ENCODE data around the gene CALD1. TPM values are rescaled to one million over a fixed set of nuclear protein-coding genes. Genes with fewer than 3 reads are reported as not detected.

Gene CALD1
- total RNA-seq, 3 donors from 2014 or later: 40.3 to 1,241 (median 134) TPM

DNA sequence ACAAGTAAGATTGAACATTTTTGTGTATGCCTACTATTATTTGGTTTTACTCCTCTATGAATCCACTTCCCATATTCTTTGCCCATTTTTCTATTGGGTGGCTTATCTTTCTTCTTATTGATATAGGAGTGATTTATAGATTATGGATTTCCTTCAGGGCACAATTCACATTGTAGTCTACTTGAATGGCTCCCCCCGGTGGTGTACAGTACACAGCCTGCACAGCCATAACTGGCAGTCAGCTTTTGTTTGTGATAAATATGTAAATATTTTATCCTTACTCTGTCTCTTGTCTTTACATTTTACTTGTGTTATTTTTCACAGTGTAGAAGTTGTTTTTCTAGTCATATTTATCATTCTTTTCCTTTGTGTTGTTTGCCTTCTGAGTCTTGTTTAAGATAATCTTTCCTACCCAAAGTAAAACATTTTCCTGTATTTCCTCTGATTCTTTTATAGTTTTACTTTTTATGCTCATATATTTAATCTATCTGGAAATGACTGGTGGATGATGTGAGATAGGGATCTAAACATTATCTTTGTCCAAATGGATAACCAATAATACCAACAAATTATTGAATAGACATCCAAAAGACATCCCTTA, 23.9 kb upstream of the CALD1 start:
- ATAC-seq (no peak), DNase-seq (peak in 1 of 3 donors; percentile 42)
- intact Hi-C loops (cut with DNase I, micrococcal nuclease): no loop called here
- H3K9me3 ChIP-seq: no peaks in the 10 kb centered on the region
- no peaks in the 10 kb centered on the region for H3K4me1 ChIP-seq (ENCODE audit: low read depth)
- TF ChIP-seq, protein P1, sequence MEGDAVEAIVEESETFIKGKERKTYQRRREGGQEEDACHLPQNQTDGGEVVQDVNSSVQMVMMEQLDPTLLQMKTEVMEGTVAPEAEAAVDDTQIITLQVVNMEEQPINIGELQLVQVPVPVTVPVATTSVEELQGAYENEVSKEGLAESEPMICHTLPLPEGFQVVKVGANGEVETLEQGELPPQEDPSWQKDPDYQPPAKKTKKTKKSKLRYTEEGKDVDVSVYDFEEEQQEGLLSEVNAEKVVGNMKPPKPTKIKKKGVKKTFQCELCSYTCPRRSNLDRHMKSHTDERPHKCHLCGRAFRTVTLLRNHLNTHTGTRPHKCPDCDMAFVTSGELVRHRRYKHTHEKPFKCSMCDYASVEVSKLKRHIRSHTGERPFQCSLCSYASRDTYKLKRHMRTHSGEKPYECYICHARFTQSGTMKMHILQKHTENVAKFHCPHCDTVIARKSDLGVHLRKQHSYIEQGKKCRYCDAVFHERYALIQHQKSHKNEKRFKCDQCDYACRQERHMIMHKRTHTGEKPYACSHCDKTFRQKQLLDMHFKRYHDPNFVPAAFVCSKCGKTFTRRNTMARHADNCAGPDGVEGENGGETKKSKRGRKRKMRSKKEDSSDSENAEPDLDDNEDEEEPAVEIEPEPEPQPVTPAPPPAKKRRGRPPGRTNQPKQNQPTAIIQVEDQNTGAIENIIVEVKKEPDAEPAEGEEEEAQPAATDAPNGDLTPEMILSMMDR (IDR thresholded peaks at IDR 0.05): no peak
- no peaks in the 10 kb centered on the region for H3K36me3 ChIP-seq (ENCODE audit: low read depth)
- H3K4me3 ChIP-seq: no peak overlapping the region

DNA sequence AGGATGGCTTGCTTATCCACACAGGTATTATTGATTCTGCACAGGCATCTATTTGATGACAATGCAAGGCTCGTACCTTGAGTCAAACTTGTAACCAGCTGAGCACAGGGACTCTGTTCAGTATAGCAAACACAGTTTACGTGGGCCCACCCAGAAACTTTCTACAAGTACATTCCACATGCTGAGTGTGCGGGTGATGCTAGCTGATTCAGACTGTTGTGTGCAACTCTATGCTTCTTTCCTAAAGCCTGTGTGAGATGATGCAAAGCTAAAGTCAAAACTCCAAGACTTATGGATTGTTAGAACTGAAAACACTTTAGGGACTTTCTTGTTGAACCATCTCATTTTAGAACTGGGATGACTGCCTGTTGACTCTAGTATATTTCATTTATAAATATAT, 21.5 kb upstream of the CALD1 start:
- Histone ChIP-seq H3K4me1 (ENCODE audit: low read depth) (no peaks in the 10 kb centered on the region), H3K36me3 (ENCODE audit: low read depth) (no peaks in the 10 kb centered on the region), H3K4me3 (no peak overlapping the region), H3K9me3 (no peaks in the 10 kb centered on the region)
- intact Hi-C loops (cut with DNase I, micrococcal nuclease): no loop called here
- TF ChIP-seq, protein P1 (IDR thresholded peaks at IDR 0.05): no peak
- DNase-seq: no peak
- no peak for ATAC-seq

DNA sequence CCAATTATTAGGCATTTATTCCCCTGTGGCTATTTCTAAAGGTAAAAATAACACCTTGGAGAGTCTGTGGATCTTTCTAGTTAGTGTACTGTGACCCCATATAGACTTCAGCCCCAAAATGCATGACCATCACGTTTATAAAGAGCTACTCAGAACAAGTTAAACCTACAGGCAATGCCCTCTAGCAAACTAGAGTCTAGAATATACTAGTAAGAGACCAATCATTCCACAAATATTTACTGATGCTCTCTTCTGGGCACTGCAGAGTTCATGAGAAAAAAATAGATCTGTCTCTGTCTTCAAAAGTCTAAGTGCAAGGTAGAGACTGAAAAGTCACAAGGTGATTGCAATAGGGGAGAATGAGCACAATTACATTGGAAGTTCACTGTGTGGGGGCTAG, 20.5 kb upstream of the CALD1 start:
- DNase-seq (no peak), ATAC-seq (no peak)
- H3K4me3 ChIP-seq: no peak overlapping the region
- no peaks in the 10 kb centered on the region for H3K4me1 ChIP-seq (ENCODE audit: low read depth)
- no peaks in the 10 kb centered on the region for H3K9me3 ChIP-seq
- H3K36me3 ChIP-seq (ENCODE audit: low read depth): no peaks in the 10 kb centered on the region
- TF ChIP-seq, protein P1 (IDR thresholded peaks at IDR 0.05): no peak
- intact Hi-C loops (cut with DNase I, micrococcal nuclease): no loop called here

DNA sequence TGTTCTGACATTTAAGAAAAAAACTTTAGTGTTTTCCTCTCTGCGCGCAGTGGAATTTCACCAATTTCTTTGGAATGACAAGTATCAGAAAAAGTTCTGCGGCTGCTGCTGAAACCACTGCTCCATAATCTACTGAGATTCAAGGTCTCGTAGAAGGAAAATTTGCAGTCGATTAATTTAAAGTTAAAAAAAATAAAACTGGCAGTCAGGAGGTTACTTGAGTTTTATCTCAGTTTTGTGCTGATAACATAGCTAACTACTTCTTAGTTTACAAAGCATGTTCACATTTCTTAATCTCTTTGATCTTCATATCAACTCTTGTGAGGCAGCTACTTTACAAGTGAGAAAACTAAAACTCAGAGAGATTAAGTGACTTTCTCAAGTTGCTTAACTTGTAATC, 18.2 kb upstream of the CALD1 start:
- intact Hi-C loops (cut with DNase I, micrococcal nuclease): no loop called here

DNA sequence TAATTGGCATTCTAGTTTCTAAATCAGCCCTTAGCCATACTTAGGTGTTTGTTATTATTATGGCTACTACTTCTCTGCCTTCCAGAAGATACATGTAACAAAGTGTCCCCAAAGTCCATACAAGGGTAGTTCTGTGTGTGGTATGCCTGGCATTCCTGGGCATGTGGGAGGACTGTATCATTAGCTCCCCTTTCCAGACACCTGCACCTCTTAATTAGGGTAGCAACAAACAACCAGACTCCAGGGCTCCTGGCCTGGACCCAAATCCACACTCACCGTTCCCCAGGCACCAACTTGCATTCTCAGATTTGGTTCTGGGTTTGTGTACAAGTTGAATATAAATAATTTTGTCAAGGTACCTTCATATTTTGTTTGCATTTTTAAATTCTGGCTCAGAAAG, 15.5 kb upstream of the CALD1 start:
- TF ChIP-seq, protein P1 (IDR thresholded peaks at IDR 0.05): no peak
- Histone ChIP-seq H3K4me1 (ENCODE audit: low read depth) (no peaks in the 10 kb centered on the region), H3K36me3 (ENCODE audit: low read depth) (no peaks in the 10 kb centered on the region), H3K9me3 (no peaks in the 10 kb centered on the region), H3K4me3 (no peak overlapping the region)
- no peak for ATAC-seq
- no peak for DNase-seq
- intact Hi-C loops (cut with DNase I, micrococcal nuclease): no loop called here

More for the DNA sequence above, 18.2 kb upstream of the CALD1 start:
- TF ChIP-seq, protein P1 (IDR thresholded peaks at IDR 0.05): no peak
- DNase-seq (no peak), ATAC-seq (no peak)
- Histone ChIP-seq H3K36me3 (ENCODE audit: low read depth) (no peaks in the 10 kb centered on the region), H3K4me3 (no peak overlapping the region), H3K9me3 (no peaks in the 10 kb centered on the region), H3K4me1 (ENCODE audit: low read depth) (no peaks in the 10 kb centered on the region)

DNA sequence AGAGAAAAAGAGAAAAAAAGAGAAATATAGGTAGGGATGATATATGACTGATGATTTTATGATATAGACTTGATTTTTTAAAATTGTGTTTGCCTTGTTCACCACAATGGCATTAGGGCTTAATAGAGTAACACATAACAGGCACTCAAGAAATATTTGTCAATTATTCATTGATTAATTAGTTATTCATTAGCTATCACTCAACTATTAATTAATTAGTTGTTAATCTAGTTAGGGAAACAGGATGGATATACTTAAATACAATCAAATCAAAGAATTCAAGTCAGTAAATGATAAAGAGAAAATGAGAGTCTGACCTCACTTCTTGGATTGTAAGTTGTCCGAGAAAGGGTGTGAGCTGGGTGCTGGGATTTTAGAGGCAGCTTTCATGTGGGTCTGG, 15.1 kb upstream of the CALD1 start:
- no peaks in the 10 kb centered on the region for H3K9me3 ChIP-seq
- no peak for DNase-seq
- no peaks in the 10 kb centered on the region for H3K4me1 ChIP-seq (ENCODE audit: low read depth)
- no peaks in the 10 kb centered on the region for H3K36me3 ChIP-seq (ENCODE audit: low read depth)
- intact Hi-C loops (cut with DNase I, micrococcal nuclease): no loop called here
- TF ChIP-seq, protein P1 (IDR thresholded peaks at IDR 0.05): no peak
- no peak overlapping the region for H3K4me3 ChIP-seq
- no peak for ATAC-seq
